Kidney capillary endothelial cell (primary cell): ENCODE results near the gene KAT6B.
A peak's percentile ranks its signal among the peaks of the same experiment; 100 is the strongest.
"Not testable (repeated sequence)": the region's sequence is repeated elsewhere in the genome, so short reads cannot be mapped to it uniquely, and the experiment has no call there.

Experiments
- DNase-seq: peaks from one replicate; pipeline ENCODE4 v3.0.0-alpha.2; 2018; ENCODE audit warnings: low spot score

Gene KAT6B

DNA sequence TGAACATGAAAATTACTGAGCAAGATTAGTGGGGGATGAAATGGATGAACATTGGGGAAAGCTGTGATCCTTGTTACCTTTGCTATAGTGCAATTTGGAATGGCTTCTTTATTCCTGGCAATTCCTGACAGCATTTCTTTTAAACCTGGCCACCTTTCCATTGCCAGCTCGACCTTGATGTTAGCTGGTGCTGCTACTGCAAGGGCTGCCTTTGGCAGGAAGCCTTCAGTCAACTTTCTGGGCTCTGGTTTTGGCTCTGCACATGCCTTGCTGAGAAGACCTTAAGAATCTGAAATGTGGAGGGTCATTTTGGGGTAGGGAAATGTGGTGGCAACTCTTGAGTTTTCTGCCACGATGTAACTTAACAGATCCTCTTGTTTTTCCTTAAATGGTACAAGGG, 64.7 kb downstream of the KAT6B start:
- DNase-seq, result no peak

- no peak for DNase-seq
These were observed 66.4 kb downstream of the KAT6B start for GRCh38 chr10:74892839-74893238.

- DNase-seq, result not testable (repeated sequence)
These were observed 66.9 kb downstream of the KAT6B start for GRCh38 chr10:74893329-74893728.

DNA sequence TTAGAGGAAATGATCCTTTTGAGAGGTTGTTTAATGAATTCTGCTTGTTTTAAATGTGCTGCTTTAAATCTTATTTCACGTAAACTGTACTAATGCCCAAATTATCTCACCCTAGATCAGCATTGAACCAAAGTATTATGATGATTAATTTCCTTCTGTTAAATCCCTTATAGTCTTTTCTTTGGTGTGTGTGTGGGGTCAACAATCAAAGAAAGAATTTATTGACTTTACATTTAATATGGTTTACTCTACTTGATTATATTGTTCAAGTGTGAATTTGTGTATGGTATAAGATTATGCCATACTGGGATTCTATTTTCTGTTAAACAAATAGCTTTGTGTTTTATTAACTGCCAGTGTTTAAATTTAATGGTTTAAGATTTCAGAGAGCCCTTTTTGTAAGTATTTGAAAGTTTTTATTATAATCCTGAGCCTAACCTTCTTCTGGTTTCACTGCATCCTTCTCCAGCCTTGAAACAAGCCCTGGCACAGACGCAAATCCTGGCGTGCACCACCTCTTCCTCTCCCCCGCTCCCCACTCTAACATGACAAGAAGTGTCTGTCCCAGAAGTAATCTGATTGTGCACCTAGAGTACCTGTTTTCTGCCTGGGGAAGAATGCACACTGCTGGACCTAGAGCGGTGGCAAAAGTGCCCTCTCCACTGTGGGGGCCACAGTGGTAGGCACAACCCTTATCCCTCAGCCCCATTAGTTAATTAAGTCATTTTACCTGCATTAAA, 70.6 kb downstream of the KAT6B start:
- no peak for DNase-seq

DNA sequence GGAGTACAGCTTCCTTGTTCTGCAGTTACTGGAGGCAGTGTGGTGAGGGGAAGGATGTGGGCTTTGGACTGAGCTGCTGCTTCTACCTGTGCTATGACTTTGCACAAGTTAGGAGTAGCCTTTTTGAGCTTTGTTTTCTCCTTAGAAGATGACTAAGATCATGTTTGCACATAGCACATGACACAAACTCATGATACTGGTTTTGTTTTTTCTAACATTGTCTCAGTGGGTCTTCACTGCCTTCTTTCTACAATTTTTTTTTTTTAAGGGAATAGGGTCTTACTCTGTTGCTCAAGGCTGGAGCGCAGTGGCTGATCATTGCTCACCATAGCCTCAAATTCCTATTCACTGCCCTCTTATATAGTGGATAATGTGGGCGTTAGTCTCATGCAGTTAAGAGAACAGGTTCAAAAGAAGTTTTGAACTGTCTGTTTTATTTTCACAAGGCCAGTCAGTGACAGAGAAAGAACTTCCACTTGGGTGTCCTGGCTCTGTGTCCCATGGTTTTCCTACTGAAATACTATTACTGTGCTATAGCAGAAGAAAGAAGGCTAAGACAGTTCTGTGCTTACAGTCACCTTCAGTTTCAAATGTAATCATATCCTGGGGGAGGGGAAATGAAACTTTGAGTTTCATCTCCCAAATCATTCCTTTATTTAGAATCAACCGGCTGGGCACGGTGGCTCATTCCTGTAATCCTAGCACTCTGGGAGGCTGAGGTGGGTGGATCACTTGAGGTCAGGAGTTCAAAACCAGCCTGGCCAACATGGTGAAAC, 72.0 kb downstream of the KAT6B start:
- no peak for DNase-seq

DNA sequence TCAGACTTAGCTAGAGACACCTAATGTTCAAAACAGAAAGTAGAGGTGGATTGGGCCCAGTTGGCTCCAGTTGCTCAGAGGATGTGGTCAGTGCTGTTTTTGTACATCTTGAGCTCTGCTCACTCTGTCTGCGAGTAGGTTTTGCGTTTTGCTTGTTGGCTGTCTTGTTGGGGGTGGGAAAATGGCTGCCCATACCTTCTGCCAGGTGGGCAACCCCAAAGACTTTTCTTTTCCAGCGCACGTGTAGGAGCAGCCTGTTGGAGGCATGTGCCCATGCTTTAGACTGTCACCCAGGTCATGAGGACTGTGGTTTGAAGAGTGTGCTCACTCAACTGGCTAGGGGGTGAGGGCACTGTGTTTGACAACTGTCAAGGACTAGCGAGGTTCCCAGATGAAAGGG, 73.9 kb downstream of the KAT6B start:
- DNase-seq, result no peak

DNA sequence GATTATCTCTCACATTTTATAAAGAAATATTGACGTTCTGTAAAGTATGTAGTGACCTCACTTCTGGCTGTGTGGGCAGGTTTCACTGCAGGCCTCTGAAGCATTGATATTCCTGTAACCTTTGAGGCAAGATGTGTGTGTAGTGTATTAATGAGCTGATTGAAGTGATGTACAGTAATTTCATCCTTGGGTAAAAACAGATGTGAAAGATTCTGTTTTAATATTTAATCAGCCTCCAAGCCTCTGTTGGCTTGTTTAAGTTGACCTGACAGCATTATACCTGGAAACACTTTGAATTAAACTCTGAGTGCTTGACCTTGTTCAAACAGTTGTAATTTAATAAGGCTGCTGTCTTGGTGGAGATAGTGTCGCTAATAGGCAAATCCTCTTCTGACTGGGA, 74.9 kb downstream of the KAT6B start:
- DNase-seq, result no peak

GRCh38 chr10:74901867-74902450, 75.6 kb downstream of the KAT6B start:
- no peak for DNase-seq

- DNase-seq, result no peak
These were observed 77.1 kb downstream of the KAT6B start for GRCh38 chr10:74903491-74903890.

GRCh38 chr10:74906611-74907198, 80.3 kb downstream of the KAT6B start:
- no peak for DNase-seq

GRCh38 chr10:74909670-74910069, 83.3 kb downstream of the KAT6B start:
- no peak for DNase-seq

DNA sequence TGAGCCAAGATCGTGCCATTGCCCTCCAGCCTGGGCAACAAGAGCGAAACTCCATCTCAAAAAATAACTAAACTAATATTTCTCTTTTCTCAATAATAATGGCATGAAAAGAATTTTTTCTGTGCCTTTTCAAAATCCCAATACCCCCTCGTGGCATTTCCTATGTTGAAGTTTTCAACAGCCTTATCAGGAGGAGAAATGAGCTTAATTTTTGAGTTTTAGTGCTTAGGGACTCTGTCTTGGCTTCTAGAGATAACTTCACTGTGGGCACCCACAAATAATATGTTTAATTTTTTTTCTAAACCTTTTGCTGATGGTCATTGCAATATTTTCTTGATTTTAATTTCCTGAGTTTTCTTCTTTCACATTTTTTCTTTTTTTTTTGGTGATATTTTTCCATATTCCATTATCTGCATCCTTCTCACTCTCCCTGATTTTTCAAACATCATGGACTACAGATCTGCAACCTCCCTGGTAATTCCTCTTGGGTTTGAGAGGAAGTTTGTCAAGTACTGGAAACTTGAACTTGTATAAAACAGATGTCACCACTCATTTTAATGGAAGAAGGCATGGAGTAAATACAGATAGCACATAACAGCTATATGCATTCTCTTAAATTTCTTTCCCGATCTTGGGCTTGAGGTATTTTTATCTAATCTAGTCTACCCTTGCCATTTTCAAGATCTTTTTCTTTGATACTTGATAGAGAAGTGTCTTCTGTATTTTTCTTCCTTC, 84.0 kb downstream of the KAT6B start:
- DNase-seq, result no peak

- DNase-seq, result no peak
These were observed 84.6 kb downstream of the KAT6B start for GRCh38 chr10:74910976-74911350.

DNA sequence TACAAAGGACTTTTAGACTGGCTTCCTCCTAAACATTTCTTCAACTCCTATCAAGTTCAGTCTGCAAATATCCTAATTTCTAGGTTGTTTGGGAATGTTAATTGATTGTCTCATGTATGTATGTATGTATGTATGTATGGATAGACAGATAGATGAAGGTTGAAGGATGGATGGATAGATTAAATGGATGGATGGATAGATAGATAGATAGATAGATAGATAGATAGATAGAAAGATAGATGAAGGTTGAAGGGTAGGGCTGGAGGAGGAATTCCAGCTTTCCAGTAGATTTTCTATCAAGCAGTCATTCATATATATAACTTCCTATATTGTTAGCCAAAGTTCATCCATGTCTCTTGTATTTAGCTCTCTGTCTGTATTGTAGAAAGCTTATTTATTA, 85.8 kb downstream of the KAT6B start:
- DNase-seq, result no peak

DNA sequence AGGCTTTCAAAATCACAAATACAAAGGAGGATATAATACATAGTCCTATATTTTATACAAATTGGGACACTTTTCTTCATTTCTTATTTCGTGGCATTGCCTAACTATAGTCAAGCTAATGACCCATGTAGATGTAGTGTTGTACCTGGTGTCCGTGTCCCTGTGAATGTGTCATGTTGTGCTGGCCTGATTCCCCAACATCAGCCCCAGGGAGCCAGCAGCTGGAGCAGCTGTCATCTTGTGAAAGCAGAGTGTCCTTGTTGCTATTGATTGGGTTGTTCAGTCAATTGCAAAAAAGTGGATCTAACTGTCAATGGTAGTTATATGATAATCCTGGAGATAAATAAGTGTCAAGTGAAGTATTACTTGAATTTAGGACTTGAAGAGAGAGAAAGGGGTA, 86.3 kb downstream of the KAT6B start:
- no peak for DNase-seq

- no peak for DNase-seq
These were observed 87.1 kb downstream of the KAT6B start for GRCh38 chr10:74913377-74913979.

DNA sequence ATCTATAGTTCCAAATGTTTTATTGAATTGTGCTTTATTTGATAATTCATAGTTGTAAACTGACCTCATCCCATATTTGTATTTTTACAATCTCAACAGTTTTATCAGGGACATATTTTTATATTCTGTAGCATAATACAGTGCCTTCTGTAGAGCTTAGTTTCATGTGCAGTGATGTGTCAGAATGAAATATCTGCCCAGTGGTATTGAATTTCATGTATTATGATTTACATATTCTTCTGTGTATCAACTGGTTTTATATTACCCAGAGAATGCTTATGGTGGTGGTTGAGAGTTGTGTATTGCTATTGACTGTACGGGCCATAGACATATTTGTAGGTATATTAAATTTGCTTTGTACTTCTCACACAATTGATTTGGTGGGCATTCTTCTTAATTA, 89.9 kb downstream of the KAT6B start:
- DNase-seq, result no peak

GRCh38 chr10:74917481-74918077, 91.2 kb downstream of the KAT6B start:
- peak; percentile 7 for DNase-seq

- no peak for DNase-seq
These were observed 93.3 kb downstream of the KAT6B start for GRCh38 chr10:74919671-74920070.

DNA sequence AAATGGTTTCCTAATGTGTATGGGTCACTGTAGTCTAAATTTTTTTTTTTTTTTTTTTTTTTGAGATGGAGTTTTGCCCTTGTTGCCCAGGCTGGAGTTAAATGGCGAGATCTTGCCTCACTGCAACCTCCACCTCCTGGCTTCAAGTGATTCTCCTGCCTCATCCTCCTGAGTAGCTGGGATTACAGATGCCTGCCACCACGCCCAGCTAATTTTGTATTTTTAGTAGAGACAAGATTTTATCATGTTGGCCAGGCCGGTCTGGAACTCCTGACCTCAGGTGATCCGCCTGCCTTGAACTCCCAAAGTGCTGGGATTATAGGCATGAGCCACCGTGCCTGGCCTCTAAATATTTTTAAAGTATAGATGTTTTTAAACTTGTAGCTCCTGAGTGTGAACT, 94.7 kb downstream of the KAT6B start:
- not testable (repeated sequence) for DNase-seq

DNA sequence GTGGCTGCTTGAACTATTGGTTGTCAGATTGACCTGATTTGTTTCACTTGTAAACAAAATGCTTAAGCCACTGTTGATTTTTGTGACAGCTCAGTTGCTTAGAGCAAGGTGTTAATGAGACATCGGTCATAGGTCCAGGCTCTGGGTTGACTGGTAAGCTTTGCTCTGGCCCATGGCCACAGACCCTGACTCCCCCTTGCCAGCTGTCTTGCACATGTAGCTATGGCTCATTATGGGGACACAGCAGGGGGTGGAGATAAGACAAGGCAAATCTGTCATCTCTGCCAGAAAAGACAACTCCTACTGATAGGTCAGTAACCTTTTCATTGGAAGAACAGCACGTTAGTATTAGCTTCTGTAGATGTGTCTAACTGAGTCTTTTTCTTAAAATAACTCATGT, 95.3 kb downstream of the KAT6B start:
- DNase-seq, result no peak
